Adrenal gland (tissue), 12 donors: Measurements from ENCODE around the gene OSBPL2. TPM values are rescaled to one million over a fixed set of nuclear protein-coding genes. Genes with fewer than 3 reads are reported as not detected.

Experiments used
- DNase-seq, 7 donors: peaks; one replicate each; pipeline ENCODE4 v3.0.0-alpha.2; 2019 to 2020
- H3K27ac ChIP-seq, 5 donors: fragments of 200-600 bp; sonication (generic) in 4 of 5; 1 replicate in 3 of 5; 2 replicates in 2 of 5; pipeline versions ENCODE4 v1.5.1 to v1.8.0; 2016 to 2020; ENCODE audit warnings: mild to moderate bottlenecking in 1 of 5
- H3K27me3 ChIP-seq: fragments of 200-600 bp; 2 replicates; pipeline ENCODE4 v1.8.0; 2021
- H3K36me3 ChIP-seq, 2 donors: fragments of 200-600 bp; replicated peaks in 1 of 2; 1 replicate in 1 of 2; 2 replicates in 1 of 2; pipeline versions ENCODE4 v1.5.1 to v1.8.0; 2018 to 2022
- H3K4me1 ChIP-seq, 2 donors: fragments of 200-600 bp; replicated peaks in 1 of 2; 1 replicate in 1 of 2; 2 replicates in 1 of 2; pipeline versions ENCODE4 v1.5.1 to v1.8.0; 2018 to 2021
- H3K4me3 ChIP-seq, 4 donors: fragments of 200-600 bp; sonication (generic) in 3 of 4; one replicate each; pipeline ENCODE4 v1.5.1; 2016 to 2018
- H3K9me3 ChIP-seq, 3 donors: fragments of 200-600 bp; sonication (generic) in 1 of 3; replicated peaks in 1 of 3; 1 replicate in 2 of 3; 2 replicates in 1 of 3; pipeline versions ENCODE4 v1.5.1 to v1.8.0; 2016 to 2021
- CTCF ChIP-seq, 6 experiments: fragments of 450-650 bp in 4 of 6; fragments of 200-600 bp in 2 of 6; sonication (generic) in 1 of 6; IDR thresholded peaks; 1 replicate in 5 of 6; 2 replicates in 1 of 6; pipeline versions ENCODE4 v1.5.1 to v1.8.0; 2016 to 2021; ENCODE audit warnings: antibody characterized with exemption in 6 of 6, mild to moderate bottlenecking in 2 of 6, moderate library complexity in 1 of 6
- POLR2A ChIP-seq, 2 donors: fragments of 450-650 bp; IDR thresholded peaks; one replicate each; pipeline ENCODE4 v1.6.1; 2017; ENCODE audit warnings: antibody characterized with exemption in 2 of 2, mild to moderate bottlenecking in 2 of 2, moderate library complexity in 1 of 2
- WGBS, 4 donors: extraction: QIAGEN DNeasy Blood & Tissue Kit in 2 of 4; methylation state at CpG; one replicate each; pipeline versions ENCODE4 v1.1.5 to v1.1.7; 2013 to 2017; 5-methylcytosine and 5-hydroxymethylcytosine counted together
- intact Hi-C, 2 donors: fragments of 100-400 bp; cut with DNase I; formaldehyde crosslinking; loops; one replicate each; pipeline versions ENCODE4 v1.14.1 to v1.15.0; 2022 to 2023
- polyA plus RNA-seq, 3 donors: library from polyadenylated mRNA; stranded (reverse); fragments of 200-250 nt in 2 of 3; fragments of 350-450 nt in 1 of 3; fragmentation: Illumina TruSeq in 1 of 3; extraction: RNeasy Lipid Tissue Mini Kit (QIAGEN cat#74804) in 1 of 3; gene quantifications; one replicate each; pipeline ENCODE4 v1.2.3, GENCODE V29; 2013 to 2014
- total RNA-seq, 9 donors: library from RNA; depleted of rRNA in 4 of 9; stranded (reverse); fragments of >200 nt in 4 of 9; fragments of 120-200 nt in 1 of 9; fragmentation: NEBNext Ultra II Directional in 1 of 9; extraction: Animal tissue kit (Norgen Biotek cat#: 25700) in 1 of 9; gene quantifications; one replicate each; pipeline versions ENCODE4 v1.1.0 to v1.2.4, GENCODE V29; 2013 to 2023
- donor health status: healthy with polysubstance abuse.
- donor health status: Bipolar disorder and iron deficiency.
- donor health status: DM: yes; HTN: yes; CAD: no.
- donor health status: DM: no; HTN: no; CAD: no.
- donor health status: DM: no; HTN: no; CAD: no.
- donor health status: DM: yes; HTN: yes; CAD: no.

Gene OSBPL2
- total and polyA plus RNA-seq, 12 donors = 13.8 to 96.7 (median 37.4) TPM

- WGBS, 4 donors = 54 to 73% (median 69%) methylated on average over 4 to 9 of the region's 9 CpGs; no CpG with 5 or more reads in 1 of the 4 donors
- H3K27me3 ChIP-seq = peaks cover 12% of the 10 kb centered on the region
Measured at GRCh38 chr20:62211769-62212288, 26.5 kb upstream of the OSBPL2 start.

GRCh38 chr20:62212299-62212698 lies 26.0 kb upstream of the OSBPL2 start:
- Histone ChIP-seq H3K9me3 (no peaks in the 10 kb centered on the region), H3K36me3 (no peaks in the 10 kb centered on the region), H3K27me3 (peaks cover 12% of the 10 kb centered on the region), H3K27ac (no peak overlapping the region), H3K4me3 (no peak overlapping the region), H3K4me1 (no peaks in the 10 kb centered on the region)
- DNase-seq = no peak
- TF ChIP-seq POLR2A (IDR thresholded peaks at IDR 0.05) (no peak), CTCF (IDR thresholded peaks at IDR 0.05) (no peak)
- intact Hi-C loops = no loop called here
- WGBS, 4 donors = 41 to 50% (median 43%) methylated on average over 9 to 10 of the region's 10 CpGs

More at GRCh38 chr20:62211769-62212288, 26.5 kb upstream of the OSBPL2 start:
- TF ChIP-seq POLR2A (IDR thresholded peaks at IDR 0.05) = no peak
- TF ChIP-seq CTCF (IDR thresholded peaks at IDR 0.05) = no peak
- no peak overlapping the region for H3K4me3 ChIP-seq
- no peaks in the 10 kb centered on the region for H3K9me3 ChIP-seq
- no peaks in the 10 kb centered on the region for H3K36me3 ChIP-seq
- H3K4me1 ChIP-seq = no peaks in the 10 kb centered on the region
- intact Hi-C loops = no loop called here
- no peak for DNase-seq
- H3K27ac ChIP-seq = no peak overlapping the region

GRCh38 chr20:62214067-62214466 lies 24.3 kb upstream of the OSBPL2 start:
- H3K36me3 ChIP-seq = no peaks in the 10 kb centered on the region
- WGBS, 4 donors = 41 to 63% (median 56%) methylated on average over 11 to 12 of the region's 12 CpGs
- no peaks in the 10 kb centered on the region for H3K9me3 ChIP-seq
- peaks cover 27% of the 10 kb centered on the region for H3K27me3 ChIP-seq
- H3K4me1 ChIP-seq = no peaks in the 10 kb centered on the region
- DNase-seq = no peak
- no peak overlapping the region for H3K4me3 ChIP-seq
- TF ChIP-seq CTCF (IDR thresholded peaks at IDR 0.05) (no peak), POLR2A (IDR thresholded peaks at IDR 0.05) (no peak)
- H3K27ac ChIP-seq = no peak overlapping the region
- intact Hi-C loops = no loop called here

- 70 to 82% (median 79%) methylated on average over 14 to 29 of the region's 29 CpGs for WGBS, 4 donors
- no peaks in the 10 kb centered on the region for H3K36me3 ChIP-seq
- no peaks in the 10 kb centered on the region for H3K9me3 ChIP-seq
- peaks cover 4 to 6% of the 10 kb centered on the region in 2 donors for H3K4me1 ChIP-seq
- H3K27me3 ChIP-seq = peaks cover 27% of the 10 kb centered on the region
- TF ChIP-seq CTCF (IDR thresholded peaks at IDR 0.05) (no peak), POLR2A (IDR thresholded peaks at IDR 0.05) (no peak)
- H3K4me3 ChIP-seq = no peak overlapping the region
- intact Hi-C loops = no loop called here
- H3K27ac ChIP-seq = no peak overlapping the region
- DNase-seq = no peak
Measured at GRCh38 chr20:62215020-62215990, 23.0 kb upstream of the OSBPL2 start.
